HG02981 (cell line): ENCODE data around the gene ANTKMT.

ENCODE experiments used
- ATAC-seq: cut with Tn5 transposase; IDR thresholded peaks from one replicate; pipeline ENCODE4 v1.9.1; 2021; ENCODE audit warnings: mild to moderate bottlenecking, moderate library complexity; ENCODE audit not compliant: unreplicated experiment

The ANTKMT gene

DNA sequence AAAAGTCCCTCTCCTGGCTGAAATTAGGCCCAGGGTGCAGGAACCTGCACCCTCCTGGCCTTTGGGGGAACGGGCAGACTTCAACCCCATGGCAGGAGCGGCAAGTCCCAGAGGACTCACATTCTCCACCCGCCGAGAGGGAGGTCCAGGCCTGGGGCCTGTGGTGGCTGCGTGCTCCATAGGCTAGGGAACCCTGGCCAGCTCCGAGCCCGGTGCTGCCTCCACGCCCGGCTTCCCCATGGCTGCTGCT is 5.2 kb downstream of the ANTKMT start:
- ATAC-seq, result no peak

DNA sequence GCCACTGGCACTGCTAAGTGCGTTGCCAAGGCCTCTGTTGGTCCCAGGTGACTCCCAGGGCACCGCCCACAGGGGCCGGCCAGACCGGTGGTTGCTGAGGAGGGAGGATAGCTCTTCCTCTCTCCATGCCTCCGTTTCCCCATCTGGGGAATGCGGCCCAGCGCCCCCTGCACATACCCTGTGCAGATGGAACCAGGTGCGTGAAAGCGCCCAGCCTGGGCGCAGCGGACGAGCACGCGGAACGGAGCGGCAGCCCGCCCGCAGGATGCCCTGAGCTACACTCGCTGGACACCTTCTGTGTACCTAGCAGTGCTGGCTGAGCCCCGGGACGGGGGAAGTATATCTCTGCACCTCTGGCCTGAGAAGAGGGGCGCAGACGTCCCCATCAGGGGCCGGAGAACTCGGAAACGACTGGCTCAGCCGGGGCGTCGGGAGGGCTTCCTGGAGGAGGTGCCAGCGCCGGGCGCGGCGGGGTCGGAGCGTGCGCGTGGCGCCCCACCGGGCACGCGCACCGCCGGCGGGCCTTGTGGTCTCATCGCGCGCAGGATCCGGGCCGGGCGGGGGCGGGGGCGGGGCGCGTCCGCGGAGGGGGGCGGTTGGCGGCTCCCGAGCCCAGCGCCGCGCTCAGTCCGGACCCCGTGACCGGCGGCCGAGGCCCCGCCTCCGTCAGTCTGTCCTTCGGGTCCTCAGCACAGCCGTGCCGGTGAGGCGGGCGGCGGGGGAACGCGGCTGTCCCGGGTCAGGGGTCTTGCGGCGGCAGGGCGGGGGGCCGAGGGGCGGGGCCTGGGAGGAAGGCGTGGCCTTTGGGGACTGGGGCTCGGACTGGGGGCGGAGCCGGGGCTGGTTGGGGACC is 5.7 kb downstream of the ANTKMT start, which contains the start of the genes CCDC78 and HAGHL:
Gene CCDC78 (minus strand): TSS at position 6 of the 853 bp plus-strand sequence. CDS start 76 bp downstream, outside the sequence.
Gene HAGHL (plus strand): TSS at position 669 of the 853 bp plus-strand sequence. CDS start 404 bp downstream, outside the sequence.
- no peak for ATAC-seq

DNA sequence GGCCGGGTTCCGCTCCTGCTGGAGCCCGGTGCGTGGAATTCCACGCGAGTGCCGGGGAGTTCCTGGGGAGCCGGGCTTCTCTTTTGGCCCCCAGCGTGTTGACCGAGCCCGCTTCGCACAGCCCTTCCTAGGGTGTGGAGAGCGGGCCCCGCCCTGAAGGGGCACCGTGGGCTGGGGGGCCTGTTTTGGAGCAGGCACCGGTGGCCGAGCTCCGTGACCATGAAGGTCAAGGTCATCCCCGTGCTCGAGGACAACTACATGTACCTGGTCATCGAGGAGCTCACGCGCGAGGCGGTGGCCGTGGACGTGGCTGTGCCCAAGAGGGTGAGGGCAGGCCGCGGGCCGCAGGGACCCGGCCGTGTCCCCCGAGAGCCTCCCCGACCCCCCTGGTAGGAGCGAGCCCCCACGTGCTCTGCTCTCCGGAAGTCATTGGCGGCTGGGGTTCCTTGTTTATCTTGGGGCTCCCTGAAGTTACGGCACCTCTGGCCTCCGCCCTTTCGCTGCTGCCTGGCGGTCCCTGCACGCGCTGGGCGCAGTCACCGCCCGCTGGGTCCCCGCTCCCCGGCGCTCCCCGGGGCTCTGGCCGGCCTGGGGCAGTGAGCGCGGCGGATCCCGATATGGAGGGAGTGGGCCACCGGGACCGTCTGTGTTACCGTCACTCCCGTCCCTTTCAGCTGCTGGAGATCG is 6.5 kb downstream of the ANTKMT start:
- ATAC-seq, result no peak

DNA sequence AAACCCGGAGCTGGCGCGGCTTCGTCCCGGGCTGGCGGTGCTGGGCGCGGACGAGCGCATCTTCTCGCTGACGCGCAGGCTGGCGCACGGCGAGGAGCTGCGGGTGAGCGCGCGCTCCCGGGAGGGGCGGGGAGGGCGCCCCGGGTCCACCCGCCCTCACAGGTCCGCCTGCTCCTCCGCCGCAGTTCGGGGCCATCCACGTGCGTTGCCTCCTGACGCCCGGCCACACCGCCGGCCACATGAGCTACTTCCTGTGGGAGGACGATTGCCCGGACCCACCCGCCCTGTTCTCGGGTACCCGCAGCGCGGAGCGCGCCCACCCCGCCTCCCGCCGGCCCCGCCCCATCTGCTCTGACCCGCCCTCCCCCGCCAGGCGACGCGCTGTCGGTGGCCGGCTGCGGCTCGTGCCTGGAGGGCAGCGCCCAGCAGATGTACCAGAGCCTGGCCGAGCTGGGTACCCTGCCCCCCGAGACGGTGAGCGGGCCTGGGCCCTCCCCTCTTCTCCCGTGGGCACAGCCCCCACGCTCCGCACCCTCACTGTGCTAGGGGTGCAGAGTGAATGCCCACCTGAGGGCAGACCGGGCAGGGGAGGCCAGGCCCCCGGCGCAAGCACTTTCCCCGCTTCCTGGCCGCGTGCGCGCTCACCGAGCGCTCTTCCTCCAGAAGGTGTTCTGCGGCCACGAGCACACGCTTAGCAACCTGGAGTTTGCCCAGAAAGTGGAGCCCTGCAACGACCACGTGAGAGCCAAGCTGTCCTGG is 7.4 kb downstream of the ANTKMT start:
- peak; percentile 32 for ATAC-seq

DNA sequence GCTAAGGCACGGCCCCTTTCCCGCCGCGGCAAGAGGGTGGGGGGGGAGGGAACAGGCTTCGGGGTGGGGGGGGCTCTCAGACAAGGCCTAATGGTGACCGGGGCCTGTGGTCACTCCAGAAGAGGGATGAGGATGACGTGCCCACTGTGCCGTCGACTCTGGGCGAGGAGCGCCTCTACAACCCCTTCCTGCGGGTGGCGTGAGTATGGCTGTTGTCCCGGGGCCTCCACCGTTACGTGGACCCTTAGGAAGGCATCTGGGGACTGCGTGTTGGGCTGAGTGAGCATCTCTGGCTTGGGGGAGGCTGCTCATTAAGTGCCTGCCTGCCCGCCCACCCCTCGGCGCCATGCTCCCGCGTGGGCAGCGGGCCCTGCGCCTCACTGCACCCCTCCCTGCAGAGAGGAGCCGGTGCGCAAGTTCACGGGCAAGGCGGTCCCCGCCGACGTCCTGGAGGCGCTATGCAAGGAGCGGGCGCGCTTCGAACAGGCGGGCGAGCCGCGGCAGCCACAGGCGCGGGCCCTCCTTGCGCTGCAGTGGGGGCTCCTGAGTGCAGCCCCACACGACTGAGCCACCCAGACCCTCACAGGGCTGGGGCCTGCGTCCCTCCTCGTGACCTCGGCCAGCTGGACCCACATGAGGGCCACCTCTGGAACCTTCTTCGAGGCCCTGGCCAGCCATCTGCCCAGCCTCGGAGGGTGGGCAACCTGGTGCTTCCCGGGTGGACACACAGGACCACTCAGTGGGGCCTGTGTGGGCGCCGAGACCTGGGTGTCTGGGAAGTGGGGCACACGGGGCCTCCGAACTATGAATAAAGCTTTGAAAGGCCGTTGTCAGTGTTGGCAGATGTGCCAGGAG is 8.2 kb downstream of the ANTKMT start:
- ATAC-seq, result no peak

DNA sequence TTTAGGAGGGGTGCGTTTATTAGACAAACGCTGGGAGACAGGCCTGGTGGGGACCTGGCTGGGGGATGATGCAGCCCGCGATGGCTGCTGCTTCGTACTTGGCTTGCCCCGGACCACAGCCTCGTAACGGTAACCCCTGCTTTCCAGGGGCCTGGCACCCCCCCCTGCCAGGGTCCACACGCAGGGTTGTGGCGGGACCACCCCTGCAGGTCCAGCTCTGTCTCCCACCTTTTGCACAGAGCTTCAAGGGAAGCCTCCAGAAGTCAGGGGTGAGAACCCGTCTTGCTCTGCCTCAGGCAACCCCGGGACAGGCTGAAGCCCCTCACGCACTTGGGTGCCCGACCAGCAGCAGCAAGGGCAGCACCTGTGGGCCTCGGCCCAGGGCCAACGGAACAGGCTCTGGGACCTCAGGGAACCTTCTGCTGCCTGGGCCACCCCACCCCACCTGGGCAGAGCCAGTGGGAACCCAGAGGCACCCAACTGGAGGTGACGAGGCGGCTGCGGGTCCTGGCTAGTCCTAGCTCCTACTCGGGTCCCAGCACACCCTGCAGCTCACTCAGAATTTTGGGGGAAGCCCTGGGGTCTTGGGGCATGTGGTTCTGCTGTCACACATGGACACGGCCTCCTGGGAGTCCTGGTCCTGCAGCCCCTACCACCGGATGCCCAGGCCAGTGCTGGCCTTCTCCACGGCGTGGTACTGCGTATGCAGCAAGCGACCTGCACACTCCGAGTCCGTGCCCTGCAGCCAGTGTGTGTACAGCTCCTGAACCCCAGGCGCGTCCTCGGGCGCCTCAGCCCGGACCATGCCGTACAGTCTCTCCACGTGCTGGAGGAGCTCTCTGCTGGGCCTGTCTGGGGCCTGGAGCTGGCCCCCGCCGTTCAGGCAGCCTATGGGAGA is 9.1 kb downstream of the ANTKMT start:
- ATAC-seq, result no peak

DNA sequence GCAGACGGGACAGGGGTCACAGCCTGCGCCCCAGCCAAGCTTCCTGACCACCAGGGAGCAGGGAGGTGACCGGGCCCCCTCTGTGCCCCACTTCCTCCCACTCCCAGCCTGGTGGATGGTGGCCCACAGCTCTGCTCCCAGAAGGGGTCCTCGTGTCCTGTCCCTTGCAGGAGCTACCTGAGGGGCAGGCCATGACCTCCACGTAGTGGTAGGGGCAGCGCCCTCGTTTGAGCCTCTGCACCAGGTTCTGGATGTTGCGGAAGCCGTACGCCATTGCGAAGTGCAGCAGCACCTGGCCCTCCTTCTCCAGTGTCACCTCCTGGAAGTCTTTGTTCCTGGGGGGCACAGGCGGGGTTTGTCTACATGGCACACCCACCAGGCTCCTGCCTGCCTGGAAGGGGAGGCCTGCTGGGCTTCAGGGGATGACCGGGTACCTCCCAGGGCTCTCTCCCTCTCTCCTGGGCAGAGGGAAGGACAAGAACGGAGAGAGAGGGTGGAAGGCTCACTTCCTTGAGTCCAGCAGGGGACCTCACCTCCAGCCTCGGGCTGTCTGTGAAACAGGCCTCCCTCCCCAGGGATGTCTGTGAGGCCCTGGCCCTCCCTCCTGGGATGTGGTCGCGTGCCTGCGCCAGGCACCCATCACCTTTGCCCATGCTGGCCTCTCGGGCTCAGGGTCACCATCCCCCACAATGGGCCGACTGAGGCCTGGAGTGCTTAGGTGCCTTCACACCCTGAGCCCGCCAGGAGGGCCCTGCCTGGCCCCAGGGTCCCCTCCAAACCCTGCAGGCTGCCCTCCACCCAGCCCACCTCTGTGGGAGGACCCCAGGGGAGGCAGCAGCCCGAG is 9.9 kb downstream of the ANTKMT start:
- ATAC-seq, result no peak

DNA sequence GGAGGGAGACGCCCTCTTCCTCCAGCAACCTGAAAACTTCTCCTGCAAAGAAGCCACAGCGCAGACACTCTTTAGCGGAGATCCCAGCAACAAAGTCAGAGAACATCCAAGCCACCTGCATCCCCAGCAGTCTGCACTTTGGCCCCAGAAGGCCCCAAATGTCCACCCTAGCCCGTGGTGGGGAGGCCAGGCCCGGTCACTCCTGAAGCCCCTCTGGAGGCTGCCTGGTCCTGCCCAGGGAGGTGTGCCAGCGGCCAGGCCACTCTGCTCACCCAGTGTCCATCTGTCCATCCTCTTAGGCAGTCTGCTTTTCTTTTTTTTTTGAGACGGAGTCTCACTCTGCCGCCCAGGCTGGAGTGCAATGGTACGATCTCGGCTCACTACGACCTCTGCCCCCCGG is 11.4 kb downstream of the ANTKMT start:
- ATAC-seq, result no peak

DNA sequence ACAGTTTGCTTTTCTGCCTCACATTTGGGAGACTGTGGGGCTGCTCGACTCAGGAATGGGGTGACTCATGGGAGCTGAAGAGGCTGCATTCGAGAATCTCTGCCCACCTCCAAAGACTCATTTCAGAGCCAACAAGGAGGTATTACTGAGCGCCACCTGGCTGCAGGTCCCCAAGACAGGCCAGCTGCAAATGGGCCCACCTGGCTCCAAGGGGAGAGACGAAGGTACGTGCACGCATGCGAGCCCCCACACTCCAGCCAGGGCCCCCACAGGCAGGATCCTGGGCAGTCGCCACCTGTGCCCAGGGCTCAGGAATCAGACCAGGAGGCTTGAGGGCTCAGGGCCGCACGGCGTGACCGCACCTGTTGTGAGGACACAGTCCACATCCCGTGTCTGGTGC is 12.0 kb downstream of the ANTKMT start:
- no peak for ATAC-seq

DNA sequence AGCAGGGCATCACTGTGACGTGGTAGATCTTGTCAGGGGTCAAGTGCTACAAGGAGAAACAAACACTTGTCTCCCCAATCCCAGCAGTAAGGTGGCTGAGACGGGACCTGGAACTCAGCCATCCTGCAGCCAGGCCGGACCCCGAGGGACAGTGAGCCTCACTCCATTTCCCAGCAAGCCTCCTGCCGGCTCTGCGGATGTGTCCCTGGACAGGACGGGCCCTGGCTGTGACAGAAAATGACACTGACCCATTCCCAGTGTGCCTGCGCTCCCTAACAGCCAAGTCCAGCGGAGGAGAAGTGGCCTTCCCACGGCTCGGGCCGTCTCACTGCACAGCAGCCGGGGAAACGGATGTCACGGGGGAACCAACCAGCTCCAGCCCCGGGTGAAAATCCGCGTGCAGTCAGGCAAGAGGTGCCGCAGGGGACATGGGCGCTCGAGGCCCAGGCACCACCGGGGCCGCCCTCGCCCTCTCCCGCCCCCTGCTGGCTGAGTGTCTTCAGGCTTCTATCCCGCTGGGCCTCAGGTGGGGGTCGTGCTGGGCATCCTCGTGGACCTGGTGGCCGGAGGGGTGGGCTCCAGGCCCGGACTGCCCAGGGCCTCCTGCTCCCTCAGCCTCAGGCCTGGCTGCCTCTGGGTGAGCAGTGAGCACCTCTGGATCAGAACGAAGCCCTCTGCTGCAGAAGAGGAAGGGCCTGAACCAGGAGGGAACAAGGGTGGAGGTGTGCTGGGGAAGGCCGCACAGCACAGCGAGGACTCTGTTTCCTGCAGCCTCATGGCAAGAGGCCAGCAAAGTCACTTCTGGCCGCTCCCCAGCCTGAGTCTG is 12.6 kb downstream of the ANTKMT start:
- no peak for ATAC-seq

DNA sequence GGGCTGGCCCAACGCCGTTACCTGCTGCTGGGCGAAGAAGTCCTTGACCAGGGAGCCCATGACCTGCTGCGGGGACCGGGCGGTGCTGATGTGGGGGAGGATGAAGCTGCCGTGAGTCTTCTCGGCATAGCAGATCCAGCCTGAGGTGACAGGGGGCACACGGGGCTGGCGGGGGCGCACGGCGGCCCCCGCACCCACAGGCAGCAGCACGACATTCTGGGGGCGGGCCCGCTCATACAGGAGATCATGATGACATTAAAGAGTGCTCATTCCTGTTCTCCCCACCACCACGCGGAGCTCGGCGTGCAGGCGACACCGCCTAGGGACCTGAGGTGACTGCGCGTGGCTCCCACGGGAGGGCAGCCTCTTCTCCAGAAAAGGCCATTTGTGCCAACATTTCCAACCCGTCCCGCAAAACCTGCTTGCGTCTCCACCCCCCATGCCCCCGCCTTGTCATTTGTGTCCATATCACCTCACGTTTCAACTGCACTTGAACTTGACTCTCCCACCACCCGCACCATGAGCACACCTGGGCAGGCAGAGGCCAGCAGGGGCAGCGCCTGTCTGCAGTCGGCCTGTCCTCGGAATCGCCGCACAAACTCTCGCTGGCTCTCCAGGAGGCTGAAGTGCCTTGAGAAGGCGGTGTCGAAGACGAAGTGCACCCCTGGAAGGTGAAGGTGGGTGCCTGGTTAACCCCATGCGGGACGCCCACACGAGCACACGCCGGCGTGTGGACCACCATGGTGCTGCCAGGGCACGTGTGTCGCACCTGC is 13.4 kb downstream of the ANTKMT start:
- ATAC-seq, result no peak

DNA sequence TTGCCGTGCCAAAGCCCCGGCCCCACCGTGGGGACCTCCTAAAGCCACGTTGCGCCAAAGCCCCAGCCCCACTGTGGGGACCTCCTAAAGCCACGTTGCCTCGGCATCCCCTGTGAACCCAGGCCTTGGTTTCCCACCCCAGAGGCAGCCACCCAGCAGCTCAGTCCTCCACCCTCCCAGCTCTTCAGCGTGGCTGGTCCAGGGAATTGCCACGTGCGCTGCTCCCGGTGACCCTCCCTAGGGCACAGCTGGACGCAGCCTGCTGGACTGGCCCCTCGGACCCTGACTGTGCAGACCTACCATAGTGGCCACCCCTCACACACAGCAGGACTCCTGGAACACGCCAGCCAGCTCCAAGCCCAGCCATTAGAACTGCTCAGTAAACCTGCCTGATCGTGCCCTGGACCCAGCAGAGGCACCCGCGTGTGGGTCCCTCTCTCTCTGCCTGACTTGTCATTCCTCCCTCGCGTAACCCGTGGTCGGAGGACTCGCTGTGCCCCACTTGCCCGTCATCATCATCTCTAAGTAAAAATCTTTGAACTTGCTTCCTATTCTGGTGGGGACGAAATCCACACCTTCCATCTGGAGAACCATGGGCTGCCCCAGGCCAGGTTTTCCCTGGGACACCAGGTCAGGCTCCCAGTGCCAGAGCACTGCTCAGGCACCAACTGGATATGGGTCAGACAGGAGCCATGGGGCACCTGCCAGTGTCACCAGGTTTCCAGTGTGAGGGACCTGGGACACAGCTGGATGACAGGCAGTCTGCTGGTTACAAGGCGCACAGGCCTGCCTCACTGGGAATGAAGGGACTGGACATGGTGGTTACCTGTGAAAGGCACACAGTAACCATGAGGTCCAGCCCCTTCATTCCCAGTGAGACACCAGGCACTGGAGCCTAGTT is 14.3 kb downstream of the ANTKMT start:
- ATAC-seq, result no peak

DNA sequence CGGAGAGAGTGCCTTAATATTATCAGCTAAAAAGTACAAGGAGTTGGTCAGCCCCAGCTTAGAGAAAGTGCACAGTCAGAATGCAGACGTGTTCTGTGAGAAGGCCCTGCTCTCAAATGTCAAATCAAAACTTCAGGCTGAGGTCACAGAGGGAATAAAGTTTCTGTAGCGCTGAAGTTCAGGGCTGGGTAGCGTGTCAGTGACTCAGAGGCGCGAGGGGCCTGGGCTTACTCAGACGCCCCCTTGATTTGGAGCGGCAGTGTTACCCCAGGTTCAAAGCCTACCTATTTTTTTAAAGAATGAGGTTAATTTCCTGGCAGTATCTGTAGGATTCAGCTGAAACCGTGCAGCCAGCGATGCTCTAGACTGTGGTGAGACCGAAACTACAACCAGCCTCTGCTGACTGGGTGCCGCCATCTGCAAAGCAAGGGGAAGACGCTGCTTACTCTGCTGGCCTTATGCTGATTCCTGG is 15.1 kb downstream of the ANTKMT start:
- ATAC-seq, result no peak

DNA sequence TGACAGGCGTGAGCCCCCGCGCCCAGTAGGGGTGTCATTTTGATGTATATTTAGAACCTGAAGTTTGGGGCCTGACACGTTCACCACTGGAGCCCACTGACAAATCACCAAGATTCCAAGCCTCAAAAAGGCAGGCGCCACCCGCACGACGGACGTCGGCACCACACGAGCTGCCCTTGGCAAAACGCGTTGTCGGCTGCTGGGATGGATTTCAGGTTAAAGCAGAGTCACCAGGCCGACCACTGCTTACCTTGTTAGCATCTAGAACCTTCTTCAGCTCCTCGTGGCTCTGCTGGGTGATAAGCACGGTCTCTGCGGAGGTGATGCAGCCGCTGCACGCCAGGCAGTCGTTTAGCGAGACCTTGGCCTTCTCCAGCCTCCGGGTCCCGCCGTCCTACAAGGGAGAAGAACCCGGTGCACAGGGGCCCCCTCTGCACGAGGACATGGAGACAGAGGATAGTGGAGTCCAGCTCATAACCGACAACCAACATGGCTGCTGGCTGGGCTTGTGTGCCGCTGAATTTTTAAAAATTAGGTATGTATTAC is 16.1 kb downstream of the ANTKMT start:
- ATAC-seq, result no peak

DNA sequence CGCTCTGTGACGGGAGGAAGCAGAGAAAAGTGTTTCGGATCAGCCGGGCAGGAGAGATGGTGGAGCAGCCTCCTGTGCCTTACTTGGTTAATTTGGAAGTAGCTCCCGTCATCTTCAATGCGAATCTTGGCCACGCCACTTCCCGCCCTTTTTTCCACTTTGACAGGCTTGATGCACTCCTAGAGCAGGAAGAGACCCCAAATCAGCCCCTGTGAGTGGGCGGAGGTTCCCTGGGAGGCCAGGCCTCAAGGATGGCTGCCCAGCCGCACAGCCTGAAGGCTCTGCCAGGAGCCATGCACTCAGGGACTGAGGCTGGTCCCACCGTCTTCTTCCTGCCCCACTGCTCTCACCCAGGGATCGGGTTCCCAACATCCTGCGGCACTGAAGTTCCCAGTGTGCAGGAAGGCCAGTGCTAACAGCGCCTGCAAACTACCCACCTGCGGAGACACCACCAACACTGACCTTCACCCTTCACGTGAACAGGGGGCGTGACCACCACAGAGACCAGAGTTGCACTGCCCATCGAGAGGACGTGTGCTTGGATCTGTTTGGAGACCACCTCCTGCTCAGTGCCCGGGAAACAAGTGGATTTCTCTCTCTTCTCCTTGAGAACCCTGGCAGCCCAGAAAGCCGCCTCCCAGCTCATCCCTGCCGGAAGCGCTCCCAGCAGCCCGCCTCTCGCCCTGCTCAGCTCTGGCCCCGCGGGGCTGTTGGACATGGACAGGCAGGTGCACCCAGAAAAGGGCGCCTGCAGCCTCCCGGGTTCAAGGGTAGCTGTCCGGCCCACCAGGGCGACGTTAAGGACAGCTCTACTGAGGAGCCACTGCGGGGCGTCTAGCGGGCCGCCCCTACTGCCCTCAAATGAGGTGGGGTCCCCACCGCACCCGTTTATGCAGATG is 18.9 kb downstream of the ANTKMT start:
- no peak for ATAC-seq
